Mesenchymal stem cell (in vitro differentiated cells and primary cell): ENCODE measurements around the gene FAM83F.

Source experiments
- DNase-seq: peaks from one replicate; pipeline ENCODE4 v3.0.0-alpha.2; 2013
- H2AFZ ChIP-seq: one replicate; pipeline ENCODE4 v1.6.1; 2013; ENCODE audit warnings: low read depth, mild to moderate bottlenecking, control low read depth, inconsistent platforms, low read length, moderate library complexity
- H2AK5ac ChIP-seq: 2 replicates; pipeline ENCODE4 v1.6.1; 2013; ENCODE audit warnings: low read length, moderate library complexity, mild to moderate bottlenecking, inconsistent platforms; ENCODE audit not compliant: severe bottlenecking
- H2BK120ac ChIP-seq: one replicate; pipeline ENCODE4 v1.6.1; 2013; ENCODE audit warnings: low read depth, mild to moderate bottlenecking, inconsistent platforms, low read length, moderate library complexity
- H2BK12ac ChIP-seq, 2 experiments: one replicate each; pipeline ENCODE4 v1.6.1; 2013; ENCODE audit warnings: inconsistent platforms in 2 of 2, low read length in 2 of 2, mild to moderate bottlenecking in 2 of 2, moderate library complexity in 2 of 2, control low read depth in 1 of 2
- H2BK15ac ChIP-seq: one replicate; pipeline ENCODE4 v1.6.1; 2013; ENCODE audit warnings: mild to moderate bottlenecking, low read depth, inconsistent platforms; ENCODE audit not compliant: poor library complexity, severe bottlenecking
- H2BK5ac ChIP-seq: 2 replicates; pipeline ENCODE4 v1.6.1; 2013; ENCODE audit warnings: low read depth, mild to moderate bottlenecking, low read length, control low read depth, inconsistent platforms; ENCODE audit not compliant: poor library complexity, severe bottlenecking
- H3K14ac ChIP-seq, 2 experiments: one replicate each; pipeline ENCODE4 v1.6.1; 2013; ENCODE audit warnings: inconsistent platforms in 2 of 2, low read length in 2 of 2, control low read depth in 1 of 2, mild to moderate bottlenecking in 1 of 2, moderate library complexity in 1 of 2
- H3K18ac ChIP-seq, 2 experiments: one replicate each; pipeline ENCODE4 v1.6.1; 2013; ENCODE audit warnings: inconsistent platforms in 2 of 2, low read length in 2 of 2, control low read depth in 1 of 2, low read depth in 1 of 2, mild to moderate bottlenecking in 1 of 2
- H3K23ac ChIP-seq, 2 experiments: one replicate each; pipeline ENCODE4 v1.6.1; 2013; ENCODE audit warnings: inconsistent platforms in 2 of 2, low read length in 2 of 2, mild to moderate bottlenecking in 2 of 2, moderate library complexity in 2 of 2, control low read depth in 1 of 2
- H3K27ac ChIP-seq: 2 replicates; pipeline ENCODE4 v1.5.1; 2013; ENCODE audit warnings: mild to moderate bottlenecking, moderate library complexity, low read length, control low read depth, inconsistent platforms; ENCODE audit not compliant: poor library complexity, severe bottlenecking
- H3K27me3 ChIP-seq, 2 experiments: 2 replicates each; pipeline versions ENCODE4 v1.6.1 to v1.7.0; 2013; ENCODE audit warnings: low read length in 2 of 2, mild to moderate bottlenecking in 2 of 2, moderate library complexity in 2 of 2, control low read depth in 1 of 2, inconsistent platforms in 1 of 2; ENCODE audit not compliant: control insufficient read depth in 1 of 2, insufficient read depth in 1 of 2
- H3K36me3 ChIP-seq, 2 experiments: 2 replicates each; pipeline versions ENCODE4 v1.6.1 to v1.7.0; 2013; ENCODE audit warnings: low read length in 2 of 2, control low read depth in 1 of 2, inconsistent platforms in 1 of 2, low read depth in 1 of 2, mild to moderate bottlenecking in 1 of 2; ENCODE audit not compliant: insufficient read depth in 2 of 2, control insufficient read depth in 1 of 2
- H3K4ac ChIP-seq, 2 experiments: one replicate each; pipeline ENCODE4 v1.6.1; 2013; ENCODE audit warnings: inconsistent platforms in 2 of 2, low read length in 2 of 2, mild to moderate bottlenecking in 2 of 2, moderate library complexity in 2 of 2, control low read depth in 1 of 2, low read depth in 1 of 2
- H3K4me1 ChIP-seq: 2 replicates; pipeline ENCODE4 v1.6.1; 2013; ENCODE audit warnings: low read depth, low read length, control low read depth; ENCODE audit not compliant: control insufficient read depth, insufficient read depth
- H3K4me2 ChIP-seq: 2 replicates; pipeline ENCODE4 v1.6.1; 2013; ENCODE audit warnings: low read length, mild to moderate bottlenecking, inconsistent platforms; ENCODE audit not compliant: poor library complexity, severe bottlenecking
- H3K4me3 ChIP-seq, 2 experiments: 2 replicates each; pipeline versions ENCODE4 v1.5.1 to v1.7.0; 2013; ENCODE audit warnings: low read length in 2 of 2, mild to moderate bottlenecking in 2 of 2, control low read depth in 1 of 2, low read depth in 1 of 2; ENCODE audit not compliant: insufficient read depth in 1 of 2
- H3K79me1 ChIP-seq: replicated peaks from 2 replicates; pipeline ENCODE4 v1.6.1; 2013; ENCODE audit warnings: mild to moderate bottlenecking, control low read depth, low read length, inconsistent platforms; ENCODE audit not compliant: poor library complexity, severe bottlenecking
- H3K9ac ChIP-seq: 2 replicates; pipeline ENCODE4 v1.7.0; 2013; ENCODE audit warnings: mild to moderate bottlenecking, low read length, moderate library complexity
- H3K9me3 ChIP-seq: 2 replicates; pipeline ENCODE4 v1.7.0; 2013; ENCODE audit warnings: mild to moderate bottlenecking, low read length; ENCODE audit not compliant: control insufficient read depth
- H4K8ac ChIP-seq: one replicate; pipeline ENCODE4 v1.6.1; 2013; ENCODE audit warnings: inconsistent platforms, mild to moderate bottlenecking, low read length, moderate library complexity
- H4K91ac ChIP-seq: one replicate; pipeline ENCODE4 v1.6.1; 2013; ENCODE audit warnings: mild to moderate bottlenecking, low read length, inconsistent platforms
- WGBS: methylation state at CpG from one replicate; pipeline ENCODE4 v1.1.7; 2013; ENCODE audit warnings: mixed read lengths; 5-methylcytosine and 5-hydroxymethylcytosine counted together

FAM83F gene

DNA sequence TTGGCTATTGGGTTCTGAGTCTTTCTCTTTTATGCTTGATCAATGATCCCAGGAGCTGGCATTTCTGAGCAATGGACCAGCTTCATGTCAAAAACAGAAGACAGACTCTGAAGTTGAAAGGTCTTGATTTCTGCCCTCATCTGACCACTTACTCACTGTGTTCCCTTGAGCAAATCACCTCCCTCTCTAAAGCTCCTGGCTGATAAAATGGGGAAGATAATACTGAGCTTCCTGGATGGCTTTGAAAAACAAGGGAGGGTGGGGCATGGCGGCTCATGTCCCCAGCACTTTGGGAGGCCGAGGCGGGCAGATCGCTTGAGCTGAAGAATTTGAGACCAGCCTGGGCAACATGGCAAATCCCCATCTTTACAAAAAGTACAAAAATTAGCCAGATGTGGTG is 6.4 kb downstream of the FAM83F start:
- H3K27me3 ChIP-seq = peaks cover 0 to 84% of the 10 kb centered on the region in 2 experiments
- no peak overlapping the region for H3K23ac ChIP-seq
- H3K4ac ChIP-seq = no peak overlapping the region
- H3K36me3 ChIP-seq = no peaks in the 10 kb centered on the region
- H3K14ac ChIP-seq = no peak overlapping the region
- H3K4me3 ChIP-seq = no peak overlapping the region
- H2AK5ac ChIP-seq = no peak overlapping the region
- no peak overlapping the region for H3K9ac ChIP-seq
- H2BK5ac ChIP-seq = no peak overlapping the region
- 76% methylated on average over 2 of the region's 4 CpGs for WGBS
- no peak overlapping the region for H3K27ac ChIP-seq
- no peak overlapping the region for H3K18ac ChIP-seq
- H2BK15ac ChIP-seq = no peak overlapping the region
- no peak overlapping the region for H2BK12ac ChIP-seq
- H4K91ac ChIP-seq = no peak overlapping the region
- H3K9me3 ChIP-seq = no peaks in the 10 kb centered on the region
- H3K4me2 ChIP-seq = no peak overlapping the region
- peaks cover 30% of the 10 kb centered on the region for H3K4me1 ChIP-seq
- no peak overlapping the region for H2AFZ ChIP-seq
- no peaks in the 10 kb centered on the region for H3K79me1 ChIP-seq
- H4K8ac ChIP-seq = no peak overlapping the region
- DNase-seq = no peak
- H2BK120ac ChIP-seq = no peak overlapping the region

- Histone ChIP-seq H3K4me3 (no peak overlapping the region), H3K79me1 (no peaks in the 10 kb centered on the region), H2BK120ac (no peak overlapping the region), H3K27ac (no peak overlapping the region), H4K91ac (peak overlapping the region; percentile 6), H3K9me3 (no peaks in the 10 kb centered on the region), H2BK12ac (no peak overlapping the region), H3K14ac (no peak overlapping the region), H2BK15ac (no peak overlapping the region), H3K4me2 (no peak overlapping the region), H3K4me1 (peaks cover 30% of the 10 kb centered on the region), H3K36me3 (no peaks in the 10 kb centered on the region), H3K23ac (no peak overlapping the region), H3K27me3 (peaks cover 3 to 84% of the 10 kb centered on the region in 2 experiments), H2BK5ac (no peak overlapping the region), H3K9ac (no peak overlapping the region), H4K8ac (no peak overlapping the region), H2AFZ (no peak overlapping the region), H3K4ac (no peak overlapping the region), H2AK5ac (no peak overlapping the region), H3K18ac (no peak overlapping the region)
- DNase-seq = no peak
- whole genome bisulfite sequencing = 83% methylated on average over 14 of the region's 14 CpGs
Measured at GRCh38 chr22:40001800-40002577, 7.2 kb downstream of the FAM83F start.

DNA sequence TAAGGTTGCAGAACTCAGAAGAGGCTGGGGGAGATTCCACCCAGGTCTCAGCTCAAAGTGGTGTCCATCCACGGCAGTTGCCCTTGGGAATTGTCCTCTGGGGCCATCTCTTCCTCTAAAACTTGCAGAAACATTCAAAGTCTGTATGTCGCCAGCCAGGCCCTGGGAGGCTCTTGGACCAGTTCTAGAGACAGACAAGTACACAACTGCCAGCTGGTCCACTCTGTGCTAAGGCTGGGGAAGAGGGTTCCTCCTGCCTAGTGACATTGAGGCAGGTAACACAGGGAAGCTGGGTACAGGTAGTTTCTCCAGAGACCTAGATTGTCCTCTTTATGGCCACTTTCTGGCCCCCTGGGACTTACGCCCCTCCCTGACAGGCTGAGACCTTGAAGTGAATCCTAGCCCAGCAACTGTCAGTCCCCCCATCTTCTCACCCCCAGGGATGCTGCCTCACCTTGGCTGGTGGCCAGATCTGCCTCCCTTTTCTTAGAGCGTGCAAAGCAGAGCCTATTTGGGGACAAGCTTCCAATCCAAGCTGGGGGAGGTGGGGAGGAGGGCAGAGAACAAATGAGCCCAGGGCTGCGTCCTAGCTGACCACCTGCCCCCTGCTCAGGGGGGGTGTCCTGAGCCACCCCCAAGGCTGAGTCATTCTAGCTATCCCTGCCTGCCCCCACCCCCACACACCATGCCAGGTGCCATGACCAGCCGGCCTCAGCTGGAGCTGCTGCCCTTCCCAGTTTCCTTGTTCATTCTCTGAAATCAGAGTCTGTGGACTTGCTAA is 8.4 kb downstream of the FAM83F start:
- no peak overlapping the region for H3K9ac ChIP-seq
- no peak overlapping the region for H2BK12ac ChIP-seq
- H2AK5ac ChIP-seq = no peak overlapping the region
- no peaks in the 10 kb centered on the region for H3K9me3 ChIP-seq
- H3K27ac ChIP-seq = no peak overlapping the region
- peaks cover 7 to 84% of the 10 kb centered on the region in 2 experiments for H3K27me3 ChIP-seq
- no peak overlapping the region for H3K4me3 ChIP-seq
- no peak overlapping the region for H3K14ac ChIP-seq
- no peaks in the 10 kb centered on the region for H3K79me1 ChIP-seq
- H3K36me3 ChIP-seq = no peaks in the 10 kb centered on the region
- H2BK5ac ChIP-seq = no peak overlapping the region
- DNase-seq = no peak
- H4K8ac ChIP-seq = no peak overlapping the region
- H3K18ac ChIP-seq = no peak overlapping the region
- no peak overlapping the region for H3K23ac ChIP-seq
- H3K4me2 ChIP-seq = no peak overlapping the region
- H2BK15ac ChIP-seq = no peak overlapping the region
- peaks cover 25% of the 10 kb centered on the region for H3K4me1 ChIP-seq
- no peak overlapping the region for H3K4ac ChIP-seq
- H2BK120ac ChIP-seq = no peak overlapping the region
- WGBS = 82% methylated on average over 5 of the region's 6 CpGs
- no peak overlapping the region for H2AFZ ChIP-seq
- no peak overlapping the region for H4K91ac ChIP-seq

DNA sequence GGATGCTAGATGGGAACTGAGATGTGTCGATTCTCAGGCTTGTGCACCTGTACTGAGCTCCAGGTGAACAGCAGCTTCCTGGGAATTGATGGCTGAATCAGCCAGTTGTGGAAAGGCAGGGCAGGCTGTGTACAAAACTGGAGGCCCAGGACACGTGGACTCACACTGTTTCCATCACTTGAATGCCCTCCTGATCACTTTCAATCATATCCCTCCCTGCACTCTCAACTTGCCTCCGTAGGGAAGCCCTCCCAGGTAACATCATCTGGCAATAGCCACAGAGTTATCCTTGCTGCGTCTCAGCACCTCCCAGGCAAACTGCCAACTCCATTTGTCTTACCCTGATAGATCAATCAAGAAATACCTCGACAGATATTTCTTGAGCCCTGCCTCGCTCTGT is 10.1 kb downstream of the FAM83F start:
- peaks cover 7 to 86% of the 10 kb centered on the region in 2 experiments for H3K27me3 ChIP-seq
- DNase-seq = no peak
- H3K4me1 ChIP-seq = peaks cover 27% of the 10 kb centered on the region
- H3K4me2 ChIP-seq = no peak overlapping the region
- 79% methylated on average over 6 of the region's 6 CpGs for WGBS
- no peak overlapping the region for H3K18ac ChIP-seq
- no peak overlapping the region for H3K14ac ChIP-seq
- no peaks in the 10 kb centered on the region for H3K36me3 ChIP-seq
- no peak overlapping the region for H2AK5ac ChIP-seq
- no peaks in the 10 kb centered on the region for H3K9me3 ChIP-seq
- H4K8ac ChIP-seq = no peak overlapping the region
- H3K79me1 ChIP-seq = no peaks in the 10 kb centered on the region
- no peak overlapping the region for H2BK5ac ChIP-seq
- no peak overlapping the region for H2BK120ac ChIP-seq
- no peak overlapping the region for H3K9ac ChIP-seq
- no peak overlapping the region for H2BK15ac ChIP-seq
- no peak overlapping the region for H3K4ac ChIP-seq
- no peak overlapping the region for H3K4me3 ChIP-seq
- H2AFZ ChIP-seq = no peak overlapping the region
- no peak overlapping the region for H4K91ac ChIP-seq
- no peak overlapping the region for H3K23ac ChIP-seq
- no peak overlapping the region for H2BK12ac ChIP-seq
- H3K27ac ChIP-seq = no peak overlapping the region
